ENCODE data around the gene INPP5A.

Gene INPP5A

GRCh38 chr10:132647424-132647823 is 109.8 kb downstream of the INPP5A start:
- no peak for TF ChIP-seq CTCF (IDR thresholded peaks at IDR 0.05; ENCODE audit: extremely low read depth, insufficient read depth, missing control alignments)
- no peak for DNase-seq (ENCODE audit: low spot score)
- in situ Hi-C loops (cut with MboI; ENCODE audit: low pct_unique_long_range_greater_than_20kb, low sequenced_read_pairs, unreplicated experiment) = loop anchor here (10.0 to 25.0 kb wide), 2 partner anchors 193 to 435 kb away; no protein-coding TSS in a partner anchor

GRCh38 chr10:132648072-132648850 is 110.7 kb downstream of the INPP5A start:
- TF ChIP-seq CTCF (IDR thresholded peaks at IDR 0.05; ENCODE audit: extremely low read depth, insufficient read depth, missing control alignments) = no peak
- no peak for DNase-seq (ENCODE audit: low spot score)
- in situ Hi-C loops (cut with MboI; ENCODE audit: low pct_unique_long_range_greater_than_20kb, low sequenced_read_pairs, unreplicated experiment) = loop anchor here (10.0 to 25.0 kb wide), 2 partner anchors 193 to 436 kb away; no protein-coding TSS in a partner anchor

GRCh38 chr10:132648851-132649528 is 111.4 kb downstream of the INPP5A start:
- DNase-seq (ENCODE audit: low spot score) = no peak
- in situ Hi-C loops (cut with MboI; ENCODE audit: low pct_unique_long_range_greater_than_20kb, low sequenced_read_pairs, unreplicated experiment) = loop anchor here (10.0 to 25.0 kb wide), 2 partner anchors 194 to 437 kb away; no protein-coding TSS in a partner anchor
- no peak for TF ChIP-seq CTCF (IDR thresholded peaks at IDR 0.05; ENCODE audit: extremely low read depth, insufficient read depth, missing control alignments)

- in situ Hi-C loops (cut with MboI; ENCODE audit: low pct_unique_long_range_greater_than_20kb, low sequenced_read_pairs, unreplicated experiment) = loop anchor here (10.0 to 25.0 kb wide), 2 partner anchors 195 to 438 kb away; no protein-coding TSS in a partner anchor
- no peak for TF ChIP-seq CTCF (IDR thresholded peaks at IDR 0.05; ENCODE audit: extremely low read depth, insufficient read depth, missing control alignments)
- no peak for DNase-seq (ENCODE audit: low spot score)
Observed at GRCh38 chr10:132649651-132650360, 112.2 kb downstream of the INPP5A start.

GRCh38 chr10:132650611-132651250 is 113.1 kb downstream of the INPP5A start:
- in situ Hi-C loops (cut with MboI; ENCODE audit: low pct_unique_long_range_greater_than_20kb, low sequenced_read_pairs, unreplicated experiment) = no loop called here
- DNase-seq (ENCODE audit: low spot score) = no peak
- no peak for TF ChIP-seq CTCF (IDR thresholded peaks at IDR 0.05; ENCODE audit: extremely low read depth, insufficient read depth, missing control alignments)

GRCh38 chr10:132651511-132652029 is 114.0 kb downstream of the INPP5A start:
- DNase-seq (ENCODE audit: low spot score) = no peak
- TF ChIP-seq CTCF (IDR thresholded peaks at IDR 0.05; ENCODE audit: extremely low read depth, insufficient read depth, missing control alignments) = no peak
- in situ Hi-C loops (cut with MboI; ENCODE audit: low pct_unique_long_range_greater_than_20kb, low sequenced_read_pairs, unreplicated experiment) = no loop called here

Data from GM13977 (cell line).